Activated naive CD8-positive, alpha-beta T cell treated with anti-CD3 and anti-CD28 coated beads, Interleukin-2, amount 50 U/mL, for 24 hours (primary cell): Measurements from ENCODE around the gene NIPSNAP2.
"Not testable (repeated sequence)": the region's sequence is repeated elsewhere in the genome, so short reads cannot be mapped to it uniquely, and the experiment has no call there.

Source experiments
- ATAC-seq: fragments of 150-1000 bp; cut with Tn5 transposase; one replicate; pipeline ENCODE4 v1.10.0; 2021
- DNase-seq: peaks from one replicate; pipeline ENCODE4 v3.0.0; 2021
- H3K27ac Mint-ChIP-seq: one replicate; pipeline ENCODE4 v1.8.0; 2021; ENCODE audit warnings: mild to moderate bottlenecking, mixed read lengths
- H3K27me3 Mint-ChIP-seq: one replicate; pipeline ENCODE4 v1.8.0; 2021; ENCODE audit warnings: mixed read lengths
- H3K36me3 Mint-ChIP-seq: one replicate; pipeline ENCODE4 v1.8.0; 2021; ENCODE audit warnings: low read depth, mixed read lengths
- H3K4me1 Mint-ChIP-seq: one replicate; pipeline ENCODE4 v1.8.0; 2021; ENCODE audit warnings: mixed read lengths
- H3K4me3 Mint-ChIP-seq: one replicate; pipeline ENCODE4 v1.8.0; 2021; ENCODE audit warnings: mild to moderate bottlenecking, moderate library complexity, mixed read lengths
- H3K9me3 Mint-ChIP-seq: one replicate; pipeline ENCODE4 v1.8.0; 2021; ENCODE audit warnings: mixed read lengths

The NIPSNAP2 gene

DNA sequence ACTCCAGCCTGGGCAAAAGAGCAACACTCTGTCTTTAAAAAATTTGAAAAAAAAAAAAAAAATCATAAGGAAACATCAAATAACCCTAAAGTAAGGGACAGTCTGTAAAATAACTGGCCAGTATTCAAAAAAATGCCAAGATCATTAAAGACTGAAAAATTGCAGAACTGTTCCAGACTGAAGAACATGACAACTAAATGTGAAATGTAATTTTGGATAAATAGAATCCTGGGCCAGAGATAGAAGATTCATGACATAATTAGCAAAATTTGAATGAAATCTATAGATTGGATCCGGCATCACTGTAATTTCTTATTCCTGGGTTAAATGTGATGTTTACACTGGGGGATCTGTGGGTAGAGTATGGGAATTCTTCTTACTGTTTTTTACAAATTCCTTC lies 83.9 kb downstream of the NIPSNAP2 start:
- no peak for DNase-seq
- Mint-ChIP-seq H3K4me1 (peaks cover 22% of the 10 kb centered on the region), H3K27ac (no peak overlapping the region), H3K9me3 (no peaks in the 10 kb centered on the region), H3K4me3 (no peak overlapping the region), H3K36me3 (peaks cover 18% of the 10 kb centered on the region), H3K27me3 (no peaks in the 10 kb centered on the region)
- ATAC-seq = no peak

- H3K27ac Mint-ChIP-seq, H3K4me3 Mint-ChIP-seq, DNase-seq, H3K27me3 Mint-ChIP-seq, ATAC-seq, H3K9me3 Mint-ChIP-seq: not testable (repeated sequence)
- Mint-ChIP-seq H3K36me3 (peaks cover 23% of the 10 kb centered on the region), H3K4me1 (peaks cover 27% of the 10 kb centered on the region)
These were observed 84.4 kb downstream of the NIPSNAP2 start for GRCh38 chr7:56048763-56049162.
